Liver (tissue), 9 donors: ENCODE results near the gene PAN3. TPM values are rescaled to one million over a fixed set of nuclear protein-coding genes. Genes with fewer than 3 reads are reported as not detected.

ENCODE experiments used
- DNase-seq: peaks from one replicate; pipeline ENCODE4 v3.0.0-alpha.2; 2017; ENCODE audit warnings: low spot score
- H3K27ac ChIP-seq, 2 donors: one replicate each; pipeline ENCODE4 v1.7.0; 2013; ENCODE audit warnings: inconsistent platforms in 2 of 2, low read length in 2 of 2, control low read depth in 1 of 2, low read depth in 1 of 2, mild to moderate bottlenecking in 1 of 2
- H3K27me3 ChIP-seq, 4 donors: one replicate each; pipeline versions ENCODE4 v1.6.1 to v1.7.0; 2013; ENCODE audit warnings: low read length in 3 of 4, inconsistent platforms in 1 of 4, mild to moderate bottlenecking in 1 of 4, moderate library complexity in 1 of 4; ENCODE audit not compliant: control insufficient read depth in 4 of 4, insufficient read depth in 4 of 4
- H3K36me3 ChIP-seq, 4 donors: one replicate each; pipeline versions ENCODE4 v1.6.1 to v1.7.0; 2013; ENCODE audit warnings: low read length in 3 of 4, mild to moderate bottlenecking in 3 of 4, low read depth in 1 of 4, moderate library complexity in 1 of 4; ENCODE audit not compliant: control insufficient read depth in 4 of 4, insufficient read depth in 3 of 4
- H3K4me1 ChIP-seq, 4 donors: one replicate each; pipeline versions ENCODE4 v1.6.1 to v1.7.0; 2013; ENCODE audit warnings: low read length in 3 of 4, mild to moderate bottlenecking in 3 of 4, moderate library complexity in 1 of 4; ENCODE audit not compliant: control insufficient read depth in 4 of 4, insufficient read depth in 4 of 4
- H3K4me3 ChIP-seq, 3 donors: one replicate each; pipeline versions ENCODE4 v1.6.1 to v1.7.0; 2013; ENCODE audit warnings: low read length in 3 of 3, control low read depth in 1 of 3, low read depth in 1 of 3, mild to moderate bottlenecking in 1 of 3
- H3K9ac ChIP-seq, 2 donors: one replicate each; pipeline ENCODE4 v1.7.0; 2013; ENCODE audit warnings: low read length in 2 of 2, mild to moderate bottlenecking in 2 of 2, moderate library complexity in 2 of 2, control low read depth in 1 of 2, low read depth in 1 of 2
- H3K9me3 ChIP-seq, 4 donors: one replicate each; pipeline versions ENCODE4 v1.6.1 to v1.7.0; 2013; ENCODE audit warnings: low read length in 3 of 4; ENCODE audit not compliant: control insufficient read depth in 4 of 4
- CTCF ChIP-seq: fragments of 150-350 bp; IDR thresholded peaks from 2 replicates; pipeline ENCODE4 v1.5.1; 2017; ENCODE audit warnings: improper control_type of control experiment, low read depth, low read length; ENCODE audit not compliant: missing input control
- EGR1 ChIP-seq, 2 donors: IDR thresholded peaks; 2 replicates each; pipeline ENCODE4 v1.6.1; 2016 to 2018; ENCODE audit warnings: antibody characterized with exemption in 2 of 2, low read depth in 2 of 2
- FOXA1 ChIP-seq: IDR thresholded peaks from 2 replicates; pipeline ENCODE4 v1.6.1; 2016; ENCODE audit warnings: antibody characterized with exemption
- FOXA2 ChIP-seq: IDR thresholded peaks from 2 replicates; pipeline ENCODE4 v1.6.1; 2016; ENCODE audit warnings: antibody characterized with exemption
- GABPA ChIP-seq, 2 donors: IDR thresholded peaks in 1 of 2; conservative IDR thresholded peaks in 1 of 2; 2 replicates each; pipeline ENCODE4 v1.6.1; 2016; ENCODE audit warnings: antibody characterized with exemption in 2 of 2, mild to moderate bottlenecking in 1 of 2, moderate library complexity in 1 of 2
- HNF4A ChIP-seq, 2 donors: conservative IDR thresholded peaks; 2 replicates each; pipeline ENCODE4 v1.6.1; 2016; ENCODE audit warnings: antibody characterized with exemption in 2 of 2, mild to moderate bottlenecking in 2 of 2
- HNF4G ChIP-seq: IDR thresholded peaks from 2 replicates; pipeline ENCODE4 v1.6.1; 2016; ENCODE audit warnings: antibody characterized with exemption
- JUND ChIP-seq, 2 donors: IDR thresholded peaks; 2 replicates each; pipeline ENCODE4 v1.6.1; 2016; ENCODE audit warnings: antibody characterized with exemption in 2 of 2
- NR2F2 ChIP-seq: IDR thresholded peaks from 2 replicates; pipeline ENCODE4 v1.6.1; 2016; ENCODE audit warnings: antibody characterized with exemption
- RAD21 ChIP-seq, 2 donors: IDR thresholded peaks; 2 replicates each; pipeline ENCODE4 v1.6.1; 2016; ENCODE audit warnings: antibody characterized with exemption in 2 of 2, mild to moderate bottlenecking in 2 of 2
- REST ChIP-seq: IDR thresholded peaks from 2 replicates; pipeline ENCODE4 v1.6.1; 2016; ENCODE audit warnings: antibody characterized with exemption, mild to moderate bottlenecking
- RXRA ChIP-seq, 2 donors: IDR thresholded peaks; 2 replicates each; pipeline ENCODE4 v1.6.1; 2017 to 2018; ENCODE audit warnings: antibody characterized with exemption in 2 of 2, mild to moderate bottlenecking in 1 of 2
- SP1 ChIP-seq: IDR thresholded peaks from 2 replicates; pipeline ENCODE4 v1.6.1; 2018; ENCODE audit warnings: antibody characterized with exemption, mild to moderate bottlenecking
- TAF1 ChIP-seq: conservative IDR thresholded peaks from 2 replicates; pipeline ENCODE4 v1.6.1; 2016; ENCODE audit warnings: antibody characterized with exemption, mild to moderate bottlenecking
- YY1 ChIP-seq: IDR thresholded peaks from 2 replicates; pipeline ENCODE4 v1.6.1; 2016; ENCODE audit warnings: antibody characterized with exemption, mild to moderate bottlenecking
- ZBTB33 ChIP-seq: IDR thresholded peaks from 2 replicates; pipeline ENCODE4 v1.6.1; 2016; ENCODE audit warnings: antibody characterized with exemption
- WGBS: extraction: QIAGEN DNeasy Blood & Tissue Kit; methylation state at CpG from one replicate; pipeline ENCODE4 v1.1.7; 2013; 5-methylcytosine and 5-hydroxymethylcytosine counted together
- polyA plus RNA-seq, 2 donors: library from polyadenylated mRNA; stranded (reverse) in 1 of 2; unstranded in 1 of 2; fragments of 200-250 nt in 1 of 2; fragments of >200 nt in 1 of 2; fragmentation: Nextera tagmentation in 1 of 2; extraction: Ambion mirVana in 1 of 2; gene quantifications; one replicate each; pipeline versions ENCODE4 v1.2.1 to v1.2.3, GENCODE V29; 2013 to 2015
- total RNA-seq, 2 donors: library from RNA; depleted of rRNA; stranded (reverse); fragments of >200 nt; gene quantifications; one replicate each; pipeline ENCODE4 v1.2.3, GENCODE V29; 2014
- TF ChIP-seq, protein P1 (sequence below): IDR thresholded peaks from 2 replicates; pipeline ENCODE4 v1.6.1; 2016; ENCODE audit warnings: antibody characterized with exemption
- donor health status: healthy.
- donor health status: healthy.
- donor health status: healthy.
- donor health status: healthy.
- donor health status: healthy.

PAN3 gene
- total and polyA plus RNA-seq, 4 donors: 2.9 to 22.8 (median 11.6) TPM

DNA sequence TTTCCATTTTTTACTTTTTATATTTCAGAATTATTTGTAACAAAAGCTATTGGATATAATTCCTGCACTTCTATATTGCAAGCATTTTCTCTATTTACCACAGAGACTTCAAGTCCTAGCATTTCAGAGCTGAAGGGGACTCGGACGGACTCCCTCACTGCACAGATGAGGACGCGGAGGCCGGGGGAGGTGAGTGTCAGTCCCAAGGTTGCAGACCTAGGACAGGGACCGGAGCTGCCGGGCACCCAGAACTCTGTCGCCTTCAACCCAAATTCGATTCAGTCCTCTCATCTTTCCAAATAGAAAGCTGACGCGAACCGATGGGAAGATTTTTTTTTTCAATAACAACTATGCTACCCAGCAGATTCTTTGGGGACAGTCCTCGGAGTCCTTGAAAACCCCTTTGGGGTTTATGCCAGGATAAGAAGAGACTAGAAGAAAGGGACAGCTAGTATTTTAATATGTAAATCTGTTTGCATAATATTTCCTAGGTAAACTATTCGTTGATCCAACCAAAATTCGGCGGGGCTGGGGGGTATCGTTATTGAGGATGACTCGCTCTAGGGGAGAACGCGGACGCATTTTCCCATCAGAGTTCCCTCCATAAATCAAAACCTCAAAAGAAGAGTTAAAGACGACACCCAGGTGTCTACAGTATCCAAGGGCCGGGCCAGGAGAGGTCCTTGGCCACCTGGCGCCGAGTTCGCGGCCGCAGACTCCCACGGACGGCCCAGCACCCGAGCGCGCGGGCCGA, 38.8 kb upstream of the PAN3 start:
- peak overlapping the region in 2 of 3 donors; percentile 32 to 56 for H3K4me3 ChIP-seq
- H3K4me1 ChIP-seq: peaks cover 12 to 15% (median 14%) of the 10 kb centered on the region in 4 donors
- H3K9ac ChIP-seq: no peak overlapping the region
- peaks cover 0 to 15% (median 10%) of the 10 kb centered on the region in 4 donors for H3K27me3 ChIP-seq
- H3K36me3 ChIP-seq: no peaks in the 10 kb centered on the region
- no peak overlapping the region for H3K27ac ChIP-seq
- no peak for TF ChIP-seq GABPA (IDR thresholded peaks at IDR 0.05 in 1 of 2, conservative IDR thresholded peaks at IDR 0.05 in 1 of 2)
- TF ChIP-seq, protein P1, sequence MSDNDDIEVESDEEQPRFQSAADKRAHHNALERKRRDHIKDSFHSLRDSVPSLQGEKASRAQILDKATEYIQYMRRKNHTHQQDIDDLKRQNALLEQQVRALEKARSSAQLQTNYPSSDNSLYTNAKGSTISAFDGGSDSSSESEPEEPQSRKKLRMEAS: no peak
- TF ChIP-seq HNF4G: no peak
- no peak for TF ChIP-seq REST
- TF ChIP-seq HNF4A (conservative IDR thresholded peaks at IDR 0.05): no peak
- no peak for TF ChIP-seq EGR1 (IDR thresholded peaks at IDR 0.05; ENCODE audit: low read depth in 2 of 2)
- no peak for TF ChIP-seq FOXA1
- no peak for TF ChIP-seq JUND (IDR thresholded peaks at IDR 0.05)
- no peak for TF ChIP-seq RXRA (IDR thresholded peaks at IDR 0.05)
- no peak for TF ChIP-seq YY1
- no peak for TF ChIP-seq TAF1
- H3K9me3 ChIP-seq: peaks cover 0 to 4% (median 3%) of the 10 kb centered on the region in 4 donors
- 11% methylated on average over 35 of the region's 35 CpGs for WGBS
- no peak for DNase-seq

DNA sequence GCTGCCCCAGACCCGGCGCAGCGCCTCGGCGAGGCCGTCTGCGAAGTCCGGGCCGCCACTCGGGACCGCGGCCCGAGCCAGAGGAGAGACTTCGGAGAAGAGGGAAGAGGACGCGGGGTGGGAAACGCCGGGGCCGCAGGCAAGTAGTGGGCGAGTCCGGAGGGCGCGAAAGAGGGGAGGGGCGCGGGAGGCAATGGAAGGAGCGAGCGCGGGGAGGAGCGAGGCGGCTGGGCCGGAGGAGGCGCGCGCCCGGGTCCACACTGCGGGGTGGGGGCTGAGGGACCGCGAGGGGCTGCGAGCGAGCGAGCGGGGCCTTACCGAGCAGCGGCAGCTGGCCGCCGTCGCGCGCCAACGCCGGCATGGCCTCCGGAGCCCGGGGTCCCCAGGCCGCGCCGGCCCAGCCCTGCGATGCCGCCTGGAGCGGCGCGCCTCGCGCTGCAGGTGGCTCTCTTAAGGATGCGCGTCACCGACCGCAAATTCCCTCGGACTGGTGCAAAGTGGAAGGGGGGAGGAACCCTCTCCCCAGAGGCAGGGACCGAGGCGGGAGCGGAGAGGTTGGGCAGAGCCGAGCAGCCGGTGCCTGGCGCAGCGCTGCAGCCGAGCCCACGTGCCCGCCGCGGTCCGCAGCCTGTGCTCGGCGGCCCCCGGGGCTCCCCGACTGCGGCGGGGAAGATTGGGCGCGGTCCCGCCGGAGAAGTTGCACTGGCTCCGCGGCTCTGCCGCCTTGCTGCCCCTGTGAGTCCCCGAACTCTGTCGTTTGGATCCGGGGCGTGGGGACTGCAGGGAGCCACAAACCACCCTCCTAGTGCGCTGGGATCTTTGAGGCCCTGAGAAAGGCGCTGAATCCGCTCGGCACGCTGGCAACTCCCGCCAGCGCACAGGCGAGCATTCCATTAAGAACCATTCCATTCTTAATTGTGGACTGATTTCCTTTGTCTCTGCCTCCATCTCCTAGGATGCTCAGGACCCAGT, 37.9 kb upstream of the PAN3 start, which contains the start of gene FLT3:
FLT3 (minus strand) TSS at position 427 of the 972 bp plus-strand sequence; CDS start at position 361, 66 bp downstream.
- no peak for DNase-seq
- no peak within 1 kb of the TSS for H3K27ac ChIP-seq
- peaks cover 12 to 15% (median 14%) of the 10 kb centered on the region in 4 donors for H3K4me1 ChIP-seq
- no peak within 1 kb of the TSS for H3K9ac ChIP-seq
- peaks cover 0 to 15% (median 10%) of the 10 kb centered on the region in 4 donors for H3K27me3 ChIP-seq
- peaks cover 0 to 4% (median 3%) of the 10 kb centered on the region in 4 donors for H3K9me3 ChIP-seq
- H3K36me3 ChIP-seq: no peaks in the 10 kb centered on the region
- WGBS: 3% methylated on average over 106 of the region's 106 CpGs
- H3K4me3 ChIP-seq: peak within 1 kb of the TSS; percentile 30 to 56 (median 32)
- no peak for TF ChIP-seq RAD21 (IDR thresholded peaks at IDR 0.05)
- TF ChIP-seq HNF4A (conservative IDR thresholded peaks at IDR 0.05): no peak
- no peak for TF ChIP-seq JUND (IDR thresholded peaks at IDR 0.05)
- no peak for TF ChIP-seq GABPA (IDR thresholded peaks at IDR 0.05 in 1 of 2, conservative IDR thresholded peaks at IDR 0.05 in 1 of 2)
- TF ChIP-seq NR2F2: no peak
- TF ChIP-seq RXRA (IDR thresholded peaks at IDR 0.05): no peak
- TF ChIP-seq FOXA2: no peak
- no peak for TF ChIP-seq SP1
- no peak for TF ChIP-seq HNF4G
- TF ChIP-seq CTCF: no peak
- TF ChIP-seq YY1: no peak
- TF ChIP-seq, protein P1: no peak
- no peak for TF ChIP-seq FOXA1
- no peak for TF ChIP-seq ZBTB33
- TF ChIP-seq EGR1 (IDR thresholded peaks at IDR 0.05; ENCODE audit: low read depth in 2 of 2): no peak
